ENCODE measurements around the gene FAM124A.

DNA sequence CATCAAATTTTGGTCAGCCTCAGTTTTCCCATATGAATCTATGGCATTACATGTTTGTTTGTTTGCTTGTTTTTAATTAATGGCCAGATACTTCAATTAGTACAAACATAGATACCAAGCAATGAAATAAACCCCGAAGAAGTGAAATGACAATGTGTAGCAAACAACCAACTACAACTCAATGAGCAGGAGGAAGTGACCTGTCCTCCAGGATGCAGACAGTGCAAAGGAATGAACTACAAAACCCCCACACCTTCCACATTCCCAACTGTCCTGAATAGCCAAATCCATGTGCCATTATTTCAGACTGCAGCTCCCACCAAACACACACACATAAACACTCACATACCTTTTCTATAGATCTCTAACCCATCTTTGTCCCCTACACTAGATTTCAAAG lies 45.0 kb upstream of the FAM124A start:
- TF ChIP-seq EZH2 (IDR thresholded peaks at IDR 0.05; ENCODE audit: borderline replicate concordance, low read depth, low read length, severe bottlenecking) = no peak
- TF ChIP-seq, protein P1, sequence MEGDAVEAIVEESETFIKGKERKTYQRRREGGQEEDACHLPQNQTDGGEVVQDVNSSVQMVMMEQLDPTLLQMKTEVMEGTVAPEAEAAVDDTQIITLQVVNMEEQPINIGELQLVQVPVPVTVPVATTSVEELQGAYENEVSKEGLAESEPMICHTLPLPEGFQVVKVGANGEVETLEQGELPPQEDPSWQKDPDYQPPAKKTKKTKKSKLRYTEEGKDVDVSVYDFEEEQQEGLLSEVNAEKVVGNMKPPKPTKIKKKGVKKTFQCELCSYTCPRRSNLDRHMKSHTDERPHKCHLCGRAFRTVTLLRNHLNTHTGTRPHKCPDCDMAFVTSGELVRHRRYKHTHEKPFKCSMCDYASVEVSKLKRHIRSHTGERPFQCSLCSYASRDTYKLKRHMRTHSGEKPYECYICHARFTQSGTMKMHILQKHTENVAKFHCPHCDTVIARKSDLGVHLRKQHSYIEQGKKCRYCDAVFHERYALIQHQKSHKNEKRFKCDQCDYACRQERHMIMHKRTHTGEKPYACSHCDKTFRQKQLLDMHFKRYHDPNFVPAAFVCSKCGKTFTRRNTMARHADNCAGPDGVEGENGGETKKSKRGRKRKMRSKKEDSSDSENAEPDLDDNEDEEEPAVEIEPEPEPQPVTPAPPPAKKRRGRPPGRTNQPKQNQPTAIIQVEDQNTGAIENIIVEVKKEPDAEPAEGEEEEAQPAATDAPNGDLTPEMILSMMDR (IDR thresholded peaks at IDR 0.05; ENCODE audit: extremely low read depth in 1 of 2, insufficient read depth in 1 of 2, low read depth in 1 of 2, low read length in 2 of 2) = no peak

Data from endothelial cell of umbilical vein (primary cell).